Measurements from ENCODE around the gene IKZF2. TPM values are rescaled to one million over a fixed set of nuclear protein-coding genes. Genes with fewer than 3 reads are reported as not detected.

The IKZF2 gene
- total and polyA plus RNA-seq, 10 donors: 0.50 to 43.4 (median 20.4) TPM

DNA sequence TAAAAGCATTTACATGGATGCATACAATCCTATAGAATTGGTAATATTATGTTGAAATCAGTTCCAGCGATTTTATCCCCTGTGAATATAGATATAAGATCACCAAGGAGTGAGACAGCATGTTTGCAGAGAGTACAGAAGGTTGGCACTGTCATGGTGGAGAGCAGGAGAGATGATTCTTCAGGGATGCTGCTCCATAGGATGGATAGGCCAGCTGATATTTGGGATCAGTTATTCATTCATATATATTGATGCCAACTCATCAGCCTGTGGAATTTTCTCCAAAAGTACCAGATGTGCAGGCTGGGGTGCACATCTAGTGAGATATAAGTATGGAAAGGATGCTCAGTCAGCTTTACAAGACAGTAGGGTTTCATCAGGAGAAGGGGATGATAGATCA lies 139.9 kb downstream of the IKZF2 start:
- DNase-seq: no peak
- peaks cover 0 to 17% (median 0%) of the 10 kb centered on the region in 6 donors for H3K4me1 ChIP-seq
- TF ChIP-seq POLR2AphosphoS5 (IDR thresholded peaks at IDR 0.05) (no peak), CTCF (IDR thresholded peaks at IDR 0.05 in 8 of 11, conservative IDR thresholded peaks at IDR 0.05 in 3 of 11) (no peak), POLR2A (IDR thresholded peaks at IDR 0.05) (no peak)
- no peak overlapping the region for H3K27ac ChIP-seq
- intact Hi-C loops (cut with DNase I; ENCODE audit: low total_unique reads): no loop called here
- H3K9me3 ChIP-seq: no peaks in the 10 kb centered on the region
- peaks cover 0 to 27% (median 0%) of the 10 kb centered on the region in 6 donors for H3K36me3 ChIP-seq
- H3K27me3 ChIP-seq (replicated peaks in 1 of 7): no peaks in the 10 kb centered on the region
- no peak overlapping the region for H3K4me3 ChIP-seq
- WGBS, 5 donors: 86 to 94% (median 90%) methylated on average over 1 of the region's 1 CpG

- no peak overlapping the region for H3K4me3 ChIP-seq
- H3K4me1 ChIP-seq: peaks cover 0 to 7% (median 0%) of the 10 kb centered on the region in 6 donors
- H3K27ac ChIP-seq: no peak overlapping the region
- WGBS, 5 donors: 81 to 100% (median 89%) methylated on average over 1 of the region's 1 CpG
- H3K9me3 ChIP-seq: no peaks in the 10 kb centered on the region
- DNase-seq: no peak
- intact Hi-C loops (cut with DNase I; ENCODE audit: low total_unique reads): no loop called here
- no peaks in the 10 kb centered on the region for H3K27me3 ChIP-seq (replicated peaks in 1 of 7)
- TF ChIP-seq POLR2AphosphoS5 (IDR thresholded peaks at IDR 0.05) (no peak), POLR2A (IDR thresholded peaks at IDR 0.05) (no peak), CTCF (IDR thresholded peaks at IDR 0.05 in 8 of 11, conservative IDR thresholded peaks at IDR 0.05 in 3 of 11) (no peak)
- peaks cover 0 to 27% (median 0%) of the 10 kb centered on the region in 6 donors for H3K36me3 ChIP-seq
These were observed 141.2 kb downstream of the IKZF2 start for GRCh38 chr2:213010106-213010779.

- H3K36me3 ChIP-seq: peaks cover 0 to 27% (median 0%) of the 10 kb centered on the region in 6 donors
- no peak for DNase-seq
- intact Hi-C loops (cut with DNase I; ENCODE audit: low total_unique reads): no loop called here
These were observed 144.0 kb downstream of the IKZF2 start for GRCh38 chr2:213007290-213007838.

More at GRCh38 chr2:213007290-213007838, 144.0 kb downstream of the IKZF2 start:
- H3K27ac ChIP-seq: no peak overlapping the region
- H3K27me3 ChIP-seq (replicated peaks in 1 of 7): no peaks in the 10 kb centered on the region
- peaks cover 0 to 7% (median 0%) of the 10 kb centered on the region in 6 donors for H3K4me1 ChIP-seq
- no peak overlapping the region for H3K4me3 ChIP-seq
- no peaks in the 10 kb centered on the region for H3K9me3 ChIP-seq
- WGBS, 5 donors: 86 to 96% (median 90%) methylated on average over 4 to 5 of the region's 5 CpGs
- TF ChIP-seq CTCF (IDR thresholded peaks at IDR 0.05 in 8 of 11, conservative IDR thresholded peaks at IDR 0.05 in 3 of 11) (no peak), POLR2A (IDR thresholded peaks at IDR 0.05) (no peak), POLR2AphosphoS5 (IDR thresholded peaks at IDR 0.05) (no peak)

Measured in spleen (tissue), 11 donors.